K562 (cell line): ENCODE results near the gene NAA38. TPM values are rescaled to one million over a fixed set of nuclear protein-coding genes. Genes with fewer than 3 reads are reported as not detected.

Experiments
- BHLHE40 ChIP-seq: IDR thresholded peaks from 2 replicates; pipeline ENCODE4 v1.6.1; 2011; ENCODE audit warnings: low read length, improper control_type of control experiment
- BRCA1 ChIP-seq, 2 experiments: fragments of 450-650 bp in 1 of 2; sonication (generic) in 1 of 2; formaldehyde crosslinking in 1 of 2; IDR thresholded peaks; 2 replicates each; pipeline versions ENCODE4 v1.5.0 to v1.6.1; 2017 to 2020; ENCODE audit warnings: mild to moderate bottlenecking in 1 of 2, missing genetic modification reagents in 1 of 2
- CBX1 ChIP-seq: sonication (generic); IDR thresholded peaks from 2 replicates; pipeline ENCODE4 v1.6.1; 2016; ENCODE audit warnings: antibody characterized with exemption, low read depth, mild to moderate bottlenecking
- GATA2 ChIP-seq: sonication (generic); formaldehyde crosslinking; IDR thresholded peaks from 2 replicates; pipeline ENCODE4 v1.4.0; 2020; ENCODE audit warnings: mild to moderate bottlenecking, missing genetic modification reagents
- GTF2E2 ChIP-seq: fragments of 200-800 bp; sonication (Bioruptor generic); IDR thresholded peaks from 2 replicates; pipeline ENCODE4 v1.6.1; 2016; ENCODE audit warnings: missing genetic modification characterization, missing compliant biosample characterization
- GTF2F1 ChIP-seq: IDR thresholded peaks from 2 replicates; pipeline ENCODE4 v1.6.1; 2011; ENCODE audit warnings: low read depth, low read length, improper control_type of control experiment
- HDAC1 ChIP-seq, 2 experiments: fragments of 450-650 bp; IDR thresholded peaks; 2 replicates each; pipeline ENCODE4 v1.6.1; 2016 to 2017; ENCODE audit warnings: inconsistent platforms in 1 of 2, mild to moderate bottlenecking in 1 of 2, moderate library complexity in 1 of 2
- KAT2B ChIP-seq: IDR thresholded peaks from one replicate; pipeline ENCODE4 v1.6.1; 2012; ENCODE audit warnings: low read depth, mild to moderate bottlenecking, control low read depth, inconsistent platforms, low read length, moderate library complexity
- KAT8 ChIP-seq: fragments of 450-650 bp; IDR thresholded peaks from 2 replicates; pipeline ENCODE4 v1.6.1; 2016; ENCODE audit warnings: low read depth, mild to moderate bottlenecking
- MYBL2 ChIP-seq, 2 experiments: fragments of 450-650 bp in 1 of 2; sonication (generic) in 1 of 2; formaldehyde crosslinking in 1 of 2; IDR thresholded peaks; 2 replicates each; pipeline versions ENCODE4 v1.6.1 to v1.8.1; 2017 to 2022; ENCODE audit warnings: borderline replicate concordance in 1 of 2, inconsistent platforms in 1 of 2, low read depth in 1 of 2, mild to moderate bottlenecking in 1 of 2, missing genetic modification reagents in 1 of 2, moderate library complexity in 1 of 2
- NELFE ChIP-seq: IDR thresholded peaks from 2 replicates; pipeline ENCODE4 v1.6.1; 2011; ENCODE audit warnings: mild to moderate bottlenecking; ENCODE audit not compliant: insufficient read depth, insufficient read length
- NFIX ChIP-seq: fragments of 250-450 bp; sonication (Bioruptor Pico); IDR thresholded peaks from 2 replicates; pipeline ENCODE4 v1.4.0; 2020; ENCODE audit warnings: low read depth, mild to moderate bottlenecking, moderate library complexity
- POLR2G ChIP-seq: fragments of 200-400 bp; formaldehyde crosslinking; IDR thresholded peaks from 2 replicates; pipeline ENCODE4 v1.6.1; 2017; ENCODE audit warnings: low read depth, mild to moderate bottlenecking, antibody characterized with exemption, low read length, moderate library complexity
- SMAD2 ChIP-seq: fragments of 150-350 bp; IDR thresholded peaks from 2 replicates; pipeline ENCODE4 v1.6.1; 2014; ENCODE audit warnings: low read depth, mild to moderate bottlenecking, low read length
- STAT5B ChIP-seq: fragments of 250-450 bp; sonication (Bioruptor Pico); IDR thresholded peaks from 2 replicates; pipeline ENCODE4 v1.8.0; 2021; ENCODE audit warnings: mild to moderate bottlenecking, inconsistent platforms
- THRAP3 ChIP-seq: fragments of 450-650 bp; IDR thresholded peaks from 2 replicates; pipeline ENCODE4 v1.6.1; 2016; ENCODE audit warnings: mild to moderate bottlenecking, inconsistent platforms, borderline replicate concordance
- U2AF2 ChIP-seq: fragments of 200-400 bp; formaldehyde crosslinking; optimal IDR thresholded peaks from 2 replicates; pipeline ENCODE3; 2017; ENCODE audit warnings: low read depth, mild to moderate bottlenecking, low read length
- ZNF184 ChIP-seq: sonication (generic); formaldehyde crosslinking; IDR thresholded peaks from 2 replicates; pipeline ENCODE4 v1.5.0; 2020; ENCODE audit warnings: missing genetic modification reagents
- ZNF282 ChIP-seq: sonication (generic); formaldehyde crosslinking; IDR thresholded peaks from 2 replicates; pipeline ENCODE4 v1.8.1; 2023; ENCODE audit warnings: missing genetic modification reagents
- ZNF79 ChIP-seq: fragments of 250-450 bp; sonication (Bioruptor Pico); IDR thresholded peaks from 2 replicates; pipeline ENCODE4 v1.4.0; 2020; ENCODE audit warnings: low read depth, mild to moderate bottlenecking, moderate library complexity
- polyA plus RNA-seq, 8 experiments: library from polyadenylated mRNA; depleted of rRNA in 4 of 8; stranded (reverse) in 5 of 8; unstranded in 3 of 8; fragments of >200 nt; fragmentation: Nextera tagmentation in 2 of 8; fragmentation: Illumina TruSeq in 1 of 8; extraction: Ambion mirVana in 2 of 8; extraction: Trizol in 1 of 8; gene quantifications; 2 replicates each; pipeline versions ENCODE4 v1.2.1 to v1.2.3, GENCODE V29; 2011 to 2014; ENCODE audit warnings: inconsistent platforms in 1 of 8, missing spikeins in 1 of 8
- total RNA-seq, 7 experiments: library from RNA; depleted of rRNA in 6 of 7; stranded (reverse); fragments of >200 nt in 6 of 7; fragmentation: Illumina TruSeq in 2 of 7; extraction: Trizol in 2 of 7; gene quantifications; 2 replicates each; pipeline versions ENCODE4 v1.2.1 to v1.2.3, GENCODE V29; 2011 to 2021; ENCODE audit warnings: low replicate concordance in 1 of 7
- TF ChIP-seq, protein P1 (sequence below): fragments of 450-650 bp; IDR thresholded peaks from 2 replicates; pipeline ENCODE4 v1.6.1; 2016
- TF ChIP-seq, protein P2 (sequence below): sonication (generic); formaldehyde crosslinking; IDR thresholded peaks from 2 replicates; pipeline ENCODE4 v1.8.0; 2022; ENCODE audit warnings: missing genetic modification reagents, mild to moderate bottlenecking, borderline replicate concordance
- TF ChIP-seq, protein P3 (sequence below): fragments of 450-650 bp; formaldehyde crosslinking; IDR thresholded peaks from 2 replicates; pipeline ENCODE4 v1.4.0; 2020; ENCODE audit warnings: mild to moderate bottlenecking, mixed read lengths

Gene NAA38
- total and polyA plus RNA-seq, 9 of the 15 experiments (the other 6 are each of a cell fraction or from before 2014, with no cell fraction given): 16.4 to 99.8 (median 57.3) TPM

DNA sequence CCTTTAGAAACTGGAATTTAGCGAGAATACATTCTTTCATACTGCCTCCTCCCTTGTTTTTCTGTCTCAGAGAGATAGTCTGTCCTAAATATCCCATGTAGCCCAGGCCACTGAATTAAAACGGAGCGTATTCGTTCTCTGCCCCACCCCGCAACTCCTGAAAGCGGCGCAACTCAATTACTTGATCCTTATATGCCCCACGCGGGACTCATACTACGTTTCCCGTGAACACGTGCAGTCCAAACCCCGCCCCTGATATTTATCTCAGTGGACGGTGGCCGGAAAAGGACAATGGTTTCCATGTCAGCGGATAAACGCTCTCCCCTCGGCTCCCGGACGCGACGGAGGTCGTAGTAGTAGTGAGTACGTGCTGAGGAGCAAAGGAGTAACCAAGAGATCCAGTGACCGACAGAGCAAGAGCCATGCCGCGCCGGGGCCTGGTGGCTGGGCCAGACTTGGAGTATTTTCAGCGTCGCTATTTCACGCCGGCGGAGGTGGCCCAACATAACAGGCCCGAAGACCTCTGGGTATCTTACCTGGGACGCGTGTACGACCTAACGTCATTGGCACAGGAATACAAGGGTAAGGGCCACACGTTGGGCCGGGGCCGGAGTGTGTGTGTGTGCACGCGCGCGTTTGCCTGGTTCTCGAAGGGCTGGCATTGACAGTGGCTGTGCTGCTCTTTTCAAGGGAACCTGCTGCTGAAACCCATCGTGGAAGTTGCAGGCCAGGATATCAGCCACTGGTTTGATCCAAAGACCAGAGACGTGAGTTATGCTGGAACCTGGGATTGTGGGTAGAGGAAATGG lies 558 bp upstream of the NAA38 start, which contains the start of gene CYB5D1 (continued):
- TF ChIP-seq, protein P1, sequence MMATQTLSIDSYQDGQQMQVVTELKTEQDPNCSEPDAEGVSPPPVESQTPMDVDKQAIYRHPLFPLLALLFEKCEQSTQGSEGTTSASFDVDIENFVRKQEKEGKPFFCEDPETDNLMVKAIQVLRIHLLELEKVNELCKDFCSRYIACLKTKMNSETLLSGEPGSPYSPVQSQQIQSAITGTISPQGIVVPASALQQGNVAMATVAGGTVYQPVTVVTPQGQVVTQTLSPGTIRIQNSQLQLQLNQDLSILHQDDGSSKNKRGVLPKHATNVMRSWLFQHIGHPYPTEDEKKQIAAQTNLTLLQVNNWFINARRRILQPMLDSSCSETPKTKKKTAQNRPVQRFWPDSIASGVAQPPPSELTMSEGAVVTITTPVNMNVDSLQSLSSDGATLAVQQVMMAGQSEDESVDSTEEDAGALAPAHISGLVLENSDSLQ: no peak
- TF ChIP-seq MYBL2 (IDR thresholded peaks at IDR 0.05; ENCODE audit: low read depth) (no peak), MYBL2 (CRISPR knock-in tag; IDR thresholded peaks at IDR 0.05; ENCODE audit: borderline replicate concordance) (no peak), CBX1 (no peak), U2AF2 (no peak), GTF2E2 (tag) (peak; percentile 86; the same call in 1 of the 2 replicates), HDAC1 (IDR thresholded peaks at IDR 0.05) (no peak; a peak in 2 of 4 replicates), THRAP3 (no peak), KAT2B (no peak), GTF2F1 (no peak), NFIX (CRISPR knock-in tag) (no peak), STAT5B (CRISPR knock-in tag) (no peak), ZNF184 (CRISPR knock-in tag) (no peak), POLR2G (no peak), BHLHE40 (peak; percentile 90), SMAD2 (no peak), GATA2 (CRISPR knock-in tag) (peak; percentile 89), BRCA1 (IDR thresholded peaks at IDR 0.05) (no peak), BRCA1 (CRISPR knock-in tag; IDR thresholded peaks at IDR 0.05) (no peak), KAT8 (no peak), NELFE (no peak), ZNF282 (CRISPR knock-in tag) (no peak), ZNF79 (CRISPR knock-in tag) (no peak)
- TF ChIP-seq, protein P2, sequence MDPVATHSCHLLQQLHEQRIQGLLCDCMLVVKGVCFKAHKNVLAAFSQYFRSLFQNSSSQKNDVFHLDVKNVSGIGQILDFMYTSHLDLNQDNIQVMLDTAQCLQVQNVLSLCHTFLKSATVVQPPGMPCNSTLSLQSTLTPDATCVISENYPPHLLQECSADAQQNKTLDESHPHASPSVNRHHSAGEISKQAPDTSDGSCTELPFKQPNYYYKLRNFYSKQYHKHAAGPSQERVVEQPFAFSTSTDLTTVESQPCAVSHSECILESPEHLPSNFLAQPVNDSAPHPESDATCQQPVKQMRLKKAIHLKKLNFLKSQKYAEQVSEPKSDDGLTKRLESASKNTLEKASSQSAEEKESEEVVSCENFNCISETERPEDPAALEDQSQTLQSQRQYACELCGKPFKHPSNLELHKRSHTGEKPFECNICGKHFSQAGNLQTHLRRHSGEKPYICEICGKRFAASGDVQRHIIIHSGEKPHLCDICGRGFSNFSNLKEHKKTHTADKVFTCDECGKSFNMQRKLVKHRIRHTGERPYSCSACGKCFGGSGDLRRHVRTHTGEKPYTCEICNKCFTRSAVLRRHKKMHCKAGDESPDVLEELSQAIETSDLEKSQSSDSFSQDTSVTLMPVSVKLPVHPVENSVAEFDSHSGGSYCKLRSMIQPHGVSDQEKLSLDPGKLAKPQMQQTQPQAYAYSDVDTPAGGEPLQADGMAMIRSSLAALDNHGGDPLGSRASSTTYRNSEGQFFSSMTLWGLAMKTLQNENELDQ (CRISPR knock-in tag): no peak
- TF ChIP-seq, protein P3, sequence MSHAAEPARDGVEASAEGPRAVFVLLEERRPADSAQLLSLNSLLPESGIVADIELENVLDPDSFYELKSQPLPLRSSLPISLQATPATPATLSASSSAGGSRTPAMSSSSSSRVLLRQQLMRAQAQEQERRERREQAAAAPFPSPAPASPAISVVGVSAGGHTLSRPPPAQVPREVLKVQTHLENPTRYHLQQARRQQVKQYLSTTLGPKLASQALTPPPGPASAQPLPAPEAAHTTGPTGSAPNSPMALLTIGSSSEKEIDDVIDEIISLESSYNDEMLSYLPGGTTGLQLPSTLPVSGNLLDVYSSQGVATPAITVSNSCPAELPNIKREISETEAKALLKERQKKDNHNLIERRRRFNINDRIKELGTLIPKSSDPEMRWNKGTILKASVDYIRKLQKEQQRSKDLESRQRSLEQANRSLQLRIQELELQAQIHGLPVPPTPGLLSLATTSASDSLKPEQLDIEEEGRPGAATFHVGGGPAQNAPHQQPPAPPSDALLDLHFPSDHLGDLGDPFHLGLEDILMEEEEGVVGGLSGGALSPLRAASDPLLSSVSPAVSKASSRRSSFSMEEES (CRISPR knock-in tag): no peak
